OCI-LY1 (cell line): ENCODE measurements around the gene PSMA3.

ENCODE experiments used
- H2AFZ ChIP-seq: fragments of 200-600 bp; sonication (generic), shearing (Covaris generic); 2 replicates; pipeline ENCODE4 v1.6.0; 2014; ENCODE audit warnings: antibody characterized with exemption, mild to moderate bottlenecking, low read length
- H3F3A ChIP-seq: fragments of 200-600 bp; sonication (generic), shearing (Covaris generic); 2 replicates; pipeline ENCODE4 v1.6.0; 2014; ENCODE audit warnings: mild to moderate bottlenecking, antibody characterized with exemption, low read length, moderate library complexity; ENCODE audit not compliant: insufficient read depth
- H3K27ac ChIP-seq: fragments of 200-600 bp; sonication (generic); 2 replicates; pipeline ENCODE4 v1.5.1; 2014; ENCODE audit warnings: low read length, mixed run types, mild to moderate bottlenecking, low read depth; ENCODE audit not compliant: poor library complexity, severe bottlenecking
- H3K27me3 ChIP-seq: fragments of 200-600 bp; sonication (generic); 2 replicates; pipeline ENCODE4 v1.6.0; 2014; ENCODE audit warnings: antibody characterized with exemption, mild to moderate bottlenecking, low read length, moderate library complexity; ENCODE audit not compliant: insufficient read depth
- H3K36me3 ChIP-seq: fragments of 200-600 bp; sonication (generic); 2 replicates; pipeline ENCODE4 v1.6.1; 2014; ENCODE audit warnings: mild to moderate bottlenecking, antibody characterized with exemption, low read length, moderate library complexity, mixed read lengths; ENCODE audit not compliant: insufficient read depth
- H3K4me1 ChIP-seq: fragments of 200-600 bp; sonication (generic); 2 replicates; pipeline ENCODE4 v1.5.1; 2014; ENCODE audit warnings: mild to moderate bottlenecking, low read length, moderate library complexity; ENCODE audit not compliant: insufficient read depth, severe bottlenecking
- H3K4me2 ChIP-seq: fragments of 200-600 bp; sonication (generic), shearing (Covaris generic); 2 replicates; pipeline ENCODE4 v1.6.1; 2014; ENCODE audit warnings: low read length
- H3K4me3 ChIP-seq: fragments of 200-600 bp; sonication (generic); 2 replicates; pipeline ENCODE4 v1.5.1; 2014; ENCODE audit warnings: low read length, low read depth, mild to moderate bottlenecking, mixed read lengths; ENCODE audit not compliant: poor library complexity, severe bottlenecking
- H3K79me2 ChIP-seq: fragments of 200-600 bp; shearing (Covaris generic); 2 replicates; pipeline ENCODE4 v1.6.1; 2016; ENCODE audit warnings: mixed run types, low read length, mixed read lengths; ENCODE audit not compliant: insufficient read depth
- H3K9ac ChIP-seq: fragments of 200-600 bp; sonication (generic), shearing (Covaris generic); 2 replicates; pipeline ENCODE4 v1.6.1; 2014; ENCODE audit warnings: mild to moderate bottlenecking, low read length, mixed read lengths
- H3K9me2 ChIP-seq: fragments of 200-600 bp; sonication (generic), shearing (Covaris generic); 2 replicates; pipeline ENCODE4 v1.6.1; 2014; ENCODE audit warnings: low read depth, mild to moderate bottlenecking, low read length, mixed read lengths
- H3K9me3 ChIP-seq: fragments of 200-600 bp; shearing (Covaris generic); 2 replicates; pipeline ENCODE4 v1.6.1; 2014; ENCODE audit warnings: low read length, mixed read lengths
- H4K20me1 ChIP-seq: fragments of 200-600 bp; sonication (generic), shearing (Covaris generic); 2 replicates; pipeline ENCODE4 v1.6.0; 2016; ENCODE audit warnings: mild to moderate bottlenecking, low read length; ENCODE audit not compliant: insufficient read depth
- CTCF ChIP-seq: fragments of 200-600 bp; sonication (generic), shearing (Covaris generic); IDR thresholded peaks from 2 replicates; pipeline ENCODE4 v1.5.1; 2017; ENCODE audit warnings: mild to moderate bottlenecking, antibody characterized with exemption, low read length, moderate library complexity, mixed read lengths
- EZH2 ChIP-seq: fragments of 200-600 bp; sonication (generic), shearing (Covaris generic); IDR thresholded peaks from 2 replicates; pipeline ENCODE4 v1.8.0; 2017; ENCODE audit warnings: borderline replicate concordance, mixed run types, mild to moderate bottlenecking, antibody characterized with exemption, low read length, moderate library complexity, mixed read lengths

Gene PSMA3

GRCh38 chr14:58287607-58288042 is 43.0 kb downstream of the PSMA3 start:
- H3K9ac ChIP-seq, result no peak overlapping the region
- H4K20me1 ChIP-seq, result no peaks in the 10 kb centered on the region
- no peaks in the 10 kb centered on the region for H3K9me3 ChIP-seq

GRCh38 chr14:58288106-58288792 is 43.6 kb downstream of the PSMA3 start:
- no peak overlapping the region for H3K27ac ChIP-seq
- no peak for TF ChIP-seq CTCF
- no peak for TF ChIP-seq EZH2
- no peak overlapping the region for H3K9ac ChIP-seq

More at GRCh38 chr14:58287607-58288042, 43.0 kb downstream of the PSMA3 start:
- Histone ChIP-seq H3K4me3 (no peak overlapping the region), H3K79me2 (peaks cover 37% of the 10 kb centered on the region), H3K4me1 (no peaks in the 10 kb centered on the region), H3K36me3 (peaks cover 98% of the 10 kb centered on the region), H3K27ac (no peak overlapping the region), H3K9me2 (no peaks in the 10 kb centered on the region), H3K27me3 (no peaks in the 10 kb centered on the region), H3K4me2 (no peak overlapping the region), H3F3A (no peaks in the 10 kb centered on the region), H2AFZ (no peak overlapping the region)
- TF ChIP-seq CTCF (no peak), EZH2 (no peak)

GRCh38 chr14:58291646-58292045 is 47.0 kb downstream of the PSMA3 start:
- Histone ChIP-seq H3K4me1 (peaks cover 11% of the 10 kb centered on the region), H3K36me3 (peaks cover 92% of the 10 kb centered on the region), H3F3A (no peaks in the 10 kb centered on the region), H3K9me2 (no peaks in the 10 kb centered on the region), H3K27ac (no peak overlapping the region), H2AFZ (no peak overlapping the region), H3K4me2 (no peak overlapping the region), H4K20me1 (no peaks in the 10 kb centered on the region), H3K9me3 (no peaks in the 10 kb centered on the region), H3K79me2 (peaks cover 60% of the 10 kb centered on the region), H3K27me3 (no peaks in the 10 kb centered on the region), H3K9ac (no peak overlapping the region), H3K4me3 (no peak overlapping the region)
- TF ChIP-seq EZH2 (no peak), CTCF (no peak)

More at GRCh38 chr14:58288106-58288792, 43.6 kb downstream of the PSMA3 start:
- H3F3A ChIP-seq, result no peaks in the 10 kb centered on the region
- H3K27me3 ChIP-seq, result no peaks in the 10 kb centered on the region
- H4K20me1 ChIP-seq, result no peaks in the 10 kb centered on the region
- H3K9me2 ChIP-seq, result no peaks in the 10 kb centered on the region
- H3K4me2 ChIP-seq, result no peak overlapping the region
- H3K4me1 ChIP-seq, result no peaks in the 10 kb centered on the region
- no peaks in the 10 kb centered on the region for H3K9me3 ChIP-seq
- H3K4me3 ChIP-seq, result no peak overlapping the region
- H3K36me3 ChIP-seq, result peaks cover 98% of the 10 kb centered on the region
- peaks cover 40% of the 10 kb centered on the region for H3K79me2 ChIP-seq
- H2AFZ ChIP-seq, result no peak overlapping the region
